ENCODE data around the gene MMD2.

Gene MMD2

GRCh38 chr7:4959306-4959705, 319 bp upstream of the MMD2 start:
- Histone ChIP-seq H3K36me3 (ENCODE audit: control insufficient read depth, insufficient read depth, low read length) (no peaks in the 10 kb centered on the region), H3K4me3 (ENCODE audit: extremely low read depth, insufficient read depth, low read length, poor library complexity, severe bottlenecking) (peak overlapping the region; percentile 8), H3K4me1 (ENCODE audit: control insufficient read depth, insufficient read depth, low read length, poor library complexity, severe bottlenecking) (no peaks in the 10 kb centered on the region), H3K27ac (ENCODE audit: low read depth, low read length, severe bottlenecking) (no peak overlapping the region), H3K9me3 (ENCODE audit: control insufficient read depth, low read length) (no peaks in the 10 kb centered on the region)
- whole genome bisulfite sequencing, 2 experiments (ENCODE audit: insufficient coverage in 2 of 2) = no CpG with 5 or more reads among the region's 21 CpGs

GRCh38 chr7:4957847-4958476, 1.0 kb downstream of the MMD2 start:
- Histone ChIP-seq H3K9me3 (ENCODE audit: control insufficient read depth, low read length) (no peaks in the 10 kb centered on the region), H3K4me1 (ENCODE audit: control insufficient read depth, insufficient read depth, low read length, poor library complexity, severe bottlenecking) (no peaks in the 10 kb centered on the region), H3K4me3 (ENCODE audit: extremely low read depth, insufficient read depth, low read length, poor library complexity, severe bottlenecking) (no peak overlapping the region), H3K36me3 (ENCODE audit: control insufficient read depth, insufficient read depth, low read length) (no peaks in the 10 kb centered on the region), H3K27ac (ENCODE audit: low read depth, low read length, severe bottlenecking) (no peak overlapping the region)
- WGBS, 2 experiments (ENCODE audit: insufficient coverage in 2 of 2) = 6 to 45% methylated on average over 3 to 4 of the region's 13 CpGs

GRCh38 chr7:4951903-4952636, 6.9 kb downstream of the MMD2 start:
- no peaks in the 10 kb centered on the region for H3K4me1 ChIP-seq (ENCODE audit: control insufficient read depth, insufficient read depth, low read length, poor library complexity, severe bottlenecking)
- no peaks in the 10 kb centered on the region for H3K36me3 ChIP-seq (ENCODE audit: control insufficient read depth, insufficient read depth, low read length)
- H3K9me3 ChIP-seq (ENCODE audit: control insufficient read depth, low read length) = no peaks in the 10 kb centered on the region
- H3K27ac ChIP-seq (ENCODE audit: low read depth, low read length, severe bottlenecking) = no peak overlapping the region
- H3K4me3 ChIP-seq (ENCODE audit: extremely low read depth, insufficient read depth, low read length, poor library complexity, severe bottlenecking) = no peak overlapping the region
- 38 to 43% methylated on average over 10 to 11 of the region's 11 CpGs for WGBS, 2 experiments (ENCODE audit: insufficient coverage in 2 of 2)

- WGBS, 2 experiments (ENCODE audit: insufficient coverage in 2 of 2) = 52 to 60% methylated on average over 5 of the region's 5 CpGs
- H3K9me3 ChIP-seq (ENCODE audit: control insufficient read depth, low read length) = no peaks in the 10 kb centered on the region
Measured at GRCh38 chr7:4951304-4951703, 7.7 kb downstream of the MMD2 start.

DNA sequence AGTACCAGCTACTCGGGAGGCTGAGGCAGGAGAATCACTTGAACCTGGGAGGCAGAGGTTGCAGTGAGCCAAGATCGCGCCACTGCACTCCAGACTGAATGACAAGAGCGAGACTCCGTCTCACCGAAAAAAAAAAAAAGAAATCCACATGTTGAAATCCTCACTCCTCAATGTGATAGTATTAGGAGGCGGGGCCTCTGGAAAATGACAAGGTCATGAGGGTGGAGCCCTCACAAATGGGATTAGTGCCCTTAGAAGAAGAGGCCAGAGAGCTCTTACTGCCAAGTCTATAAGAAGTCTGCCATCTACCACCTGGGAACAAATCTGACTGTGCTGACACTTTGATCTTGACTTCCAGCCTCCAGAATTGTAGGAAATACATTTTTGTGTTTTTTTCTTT, 10.6 kb downstream of the MMD2 start:
- Histone ChIP-seq H3K36me3 (ENCODE audit: control insufficient read depth, insufficient read depth, low read length) (no peaks in the 10 kb centered on the region), H3K9me3 (ENCODE audit: control insufficient read depth, low read length) (no peaks in the 10 kb centered on the region), H3K4me3 (ENCODE audit: extremely low read depth, insufficient read depth, low read length, poor library complexity, severe bottlenecking) (no peak overlapping the region), H3K27ac (ENCODE audit: low read depth, low read length, severe bottlenecking) (no peak overlapping the region), H3K4me1 (ENCODE audit: control insufficient read depth, insufficient read depth, low read length, poor library complexity, severe bottlenecking) (no peaks in the 10 kb centered on the region)
- WGBS, 2 experiments (ENCODE audit: insufficient coverage in 2 of 2) = 83 to 90% methylated on average over 1 to 6 of the region's 7 CpGs

More at GRCh38 chr7:4951304-4951703, 7.7 kb downstream of the MMD2 start:
- Histone ChIP-seq H3K27ac (ENCODE audit: low read depth, low read length, severe bottlenecking) (no peak overlapping the region), H3K4me3 (ENCODE audit: extremely low read depth, insufficient read depth, low read length, poor library complexity, severe bottlenecking) (no peak overlapping the region), H3K4me1 (ENCODE audit: control insufficient read depth, insufficient read depth, low read length, poor library complexity, severe bottlenecking) (no peaks in the 10 kb centered on the region), H3K36me3 (ENCODE audit: control insufficient read depth, insufficient read depth, low read length) (no peaks in the 10 kb centered on the region)

GRCh38 chr7:4945949-4946348, 13.0 kb downstream of the MMD2 start:
- WGBS, 2 experiments (ENCODE audit: insufficient coverage in 2 of 2) = 92 to 96% methylated on average over 23 to 24 of the region's 26 CpGs
- H3K4me3 ChIP-seq (ENCODE audit: extremely low read depth, insufficient read depth, low read length, poor library complexity, severe bottlenecking) = no peak overlapping the region
- H3K36me3 ChIP-seq (ENCODE audit: control insufficient read depth, insufficient read depth, low read length) = no peaks in the 10 kb centered on the region
- no peak overlapping the region for H3K27ac ChIP-seq (ENCODE audit: low read depth, low read length, severe bottlenecking)
- no peaks in the 10 kb centered on the region for H3K4me1 ChIP-seq (ENCODE audit: control insufficient read depth, insufficient read depth, low read length, poor library complexity, severe bottlenecking)
- no peaks in the 10 kb centered on the region for H3K9me3 ChIP-seq (ENCODE audit: control insufficient read depth, low read length)

GRCh38 chr7:4944939-4945338, 14.0 kb downstream of the MMD2 start:
- Histone ChIP-seq H3K4me1 (ENCODE audit: control insufficient read depth, insufficient read depth, low read length, poor library complexity, severe bottlenecking) (no peaks in the 10 kb centered on the region), H3K36me3 (ENCODE audit: control insufficient read depth, insufficient read depth, low read length) (no peaks in the 10 kb centered on the region), H3K9me3 (ENCODE audit: control insufficient read depth, low read length) (no peaks in the 10 kb centered on the region), H3K4me3 (ENCODE audit: extremely low read depth, insufficient read depth, low read length, poor library complexity, severe bottlenecking) (no peak overlapping the region), H3K27ac (ENCODE audit: low read depth, low read length, severe bottlenecking) (no peak overlapping the region)
- 82 to 91% methylated on average over 4 of the region's 4 CpGs for WGBS, 2 experiments (ENCODE audit: insufficient coverage in 2 of 2)

DNA sequence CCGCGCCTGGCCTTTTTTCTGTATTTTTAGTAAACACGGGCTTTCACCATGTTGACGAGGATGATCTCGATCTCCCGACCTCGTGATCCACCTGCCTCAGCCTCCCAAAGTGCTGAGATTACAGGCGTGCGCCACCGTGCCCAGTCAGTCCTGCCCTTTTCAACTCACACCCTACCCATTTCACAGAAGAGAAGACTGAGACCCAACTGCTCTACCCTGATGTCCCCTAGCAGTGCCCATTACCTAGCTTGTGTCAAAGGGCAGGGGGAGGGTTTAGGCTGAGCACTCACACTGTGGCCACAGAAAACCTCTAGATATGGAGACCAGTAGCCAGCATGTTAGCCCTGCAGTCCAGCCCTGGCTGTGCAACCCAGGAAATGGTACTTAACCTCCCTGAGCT, 15.7 kb downstream of the MMD2 start:
- Histone ChIP-seq H3K9me3 (ENCODE audit: control insufficient read depth, low read length) (no peaks in the 10 kb centered on the region), H3K27ac (ENCODE audit: low read depth, low read length, severe bottlenecking) (no peak overlapping the region), H3K4me3 (ENCODE audit: extremely low read depth, insufficient read depth, low read length, poor library complexity, severe bottlenecking) (no peak overlapping the region), H3K36me3 (ENCODE audit: control insufficient read depth, insufficient read depth, low read length) (no peaks in the 10 kb centered on the region), H3K4me1 (ENCODE audit: control insufficient read depth, insufficient read depth, low read length, poor library complexity, severe bottlenecking) (no peaks in the 10 kb centered on the region)
- WGBS, 2 experiments (ENCODE audit: insufficient coverage in 2 of 2) = 86 to 90% methylated on average over 5 to 10 of the region's 10 CpGs

DNA sequence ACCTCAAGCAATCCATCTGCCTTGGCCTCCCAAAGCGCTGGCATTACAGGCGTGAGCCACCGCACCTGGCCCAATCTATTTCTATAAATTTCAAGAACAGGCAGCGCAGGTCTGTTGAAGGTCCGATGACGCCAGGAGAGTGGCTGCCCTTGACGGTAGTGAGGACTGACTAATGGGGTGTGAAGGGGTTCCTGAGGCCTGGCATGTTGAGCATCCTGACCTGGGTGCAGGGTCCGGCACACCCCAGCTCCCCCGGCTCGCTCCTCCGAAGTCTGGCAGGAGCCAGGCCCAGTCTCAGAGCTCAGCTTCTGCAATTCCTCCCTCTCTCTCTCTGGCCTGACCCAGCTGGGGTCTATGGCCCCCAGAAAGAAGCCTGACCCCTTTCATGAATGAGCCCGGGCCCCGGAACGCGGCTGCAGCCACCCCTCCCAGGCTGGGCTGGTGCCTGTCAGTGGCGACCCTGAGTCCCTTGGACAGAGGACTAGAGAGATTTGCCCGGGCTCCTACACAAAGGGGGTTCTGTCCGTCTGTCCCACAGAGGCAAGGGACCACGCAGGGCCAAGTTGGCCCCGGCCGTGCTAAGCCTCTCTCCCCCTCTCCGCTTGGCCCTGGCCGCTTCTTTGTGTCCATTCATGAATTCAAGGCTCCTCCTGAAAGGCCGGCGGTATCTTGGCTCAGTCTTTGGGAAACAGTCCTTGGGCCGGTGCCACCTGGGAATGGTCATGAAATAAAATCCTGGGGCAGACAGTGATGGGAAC, 18.8 kb downstream of the MMD2 start:
- Histone ChIP-seq H3K9me3 (ENCODE audit: control insufficient read depth, low read length) (no peaks in the 10 kb centered on the region), H3K36me3 (ENCODE audit: control insufficient read depth, insufficient read depth, low read length) (no peaks in the 10 kb centered on the region), H3K4me3 (ENCODE audit: extremely low read depth, insufficient read depth, low read length, poor library complexity, severe bottlenecking) (no peak overlapping the region), H3K4me1 (ENCODE audit: control insufficient read depth, insufficient read depth, low read length, poor library complexity, severe bottlenecking) (no peaks in the 10 kb centered on the region), H3K27ac (ENCODE audit: low read depth, low read length, severe bottlenecking) (no peak overlapping the region)
- 90 to 94% methylated on average over 19 to 21 of the region's 26 CpGs for WGBS, 2 experiments (ENCODE audit: insufficient coverage in 2 of 2)

DNA sequence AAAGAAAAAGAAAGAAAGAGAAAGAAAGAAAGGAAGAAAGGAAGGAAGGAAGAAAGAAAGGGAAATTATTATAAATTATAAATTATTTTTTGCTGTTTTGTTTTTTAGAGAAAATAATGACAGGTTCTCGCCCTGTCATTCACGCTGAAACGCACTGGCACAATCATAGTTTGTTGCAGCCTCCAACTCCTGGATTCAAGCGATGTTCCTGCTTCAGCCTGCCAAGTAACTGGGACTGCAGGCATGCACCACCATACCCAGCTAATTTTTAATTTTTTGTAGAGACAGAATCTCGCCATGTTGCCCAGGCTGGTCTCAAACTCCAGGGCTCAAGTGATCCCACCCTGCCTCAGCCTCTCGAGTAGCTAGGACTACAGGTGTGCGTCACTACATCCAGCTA, 21.6 kb downstream of the MMD2 start:
- no peaks in the 10 kb centered on the region for H3K9me3 ChIP-seq (ENCODE audit: control insufficient read depth, low read length)
- no peaks in the 10 kb centered on the region for H3K36me3 ChIP-seq (ENCODE audit: control insufficient read depth, insufficient read depth, low read length)
- 89 to 93% methylated on average over 5 to 7 of the region's 7 CpGs for WGBS, 2 experiments (ENCODE audit: insufficient coverage in 2 of 2)
- H3K27ac ChIP-seq (ENCODE audit: low read depth, low read length, severe bottlenecking) = no peak overlapping the region
- H3K4me1 ChIP-seq (ENCODE audit: control insufficient read depth, insufficient read depth, low read length, poor library complexity, severe bottlenecking) = no peaks in the 10 kb centered on the region
- H3K4me3 ChIP-seq (ENCODE audit: extremely low read depth, insufficient read depth, low read length, poor library complexity, severe bottlenecking) = no peak overlapping the region

Measured in mesodermal cell (in vitro differentiated cells).